A549 (cell line): ENCODE results near the gene OTOP1.
"Not testable (repeated sequence)": the region's sequence is repeated elsewhere in the genome, so short reads cannot be mapped to it uniquely, and the experiment has no call there.

Experiments
- CTCF ChIP-seq: fragments of >200 bp; sonication (Bioruptor Twin); formaldehyde crosslinking; IDR thresholded peaks from 3 replicates; pipeline ENCODE4 v1.5.1; 2016
- ELK1 ChIP-seq: fragments of 150-350 bp; IDR thresholded peaks from 2 replicates; pipeline ENCODE4 v1.6.1; 2014; ENCODE audit warnings: low read depth, mild to moderate bottlenecking, low read length
- MYC ChIP-seq: IDR thresholded peaks from 2 replicates; pipeline ENCODE4 v1.6.1; 2012; ENCODE audit warnings: mild to moderate bottlenecking, inconsistent platforms, low read length, improper control_type of control experiment, borderline replicate concordance
- NR3C1 ChIP-seq: fragments of >200 bp; sonication (Bioruptor Twin); formaldehyde crosslinking; IDR thresholded peaks from 3 replicates; pipeline ENCODE4 v1.6.1; 2017

- TF ChIP-seq CTCF, NR3C1, MYC, ELK1: not testable (repeated sequence)
These were observed 31.0 kb upstream of the OTOP1 start for GRCh38 chr4:4257705-4258104.
